HCT116 (cell line): ENCODE data around the gene LGALS4.

Experiments
- ATF3 ChIP-seq: IDR thresholded peaks from 2 replicates; pipeline ENCODE4 v1.6.1; 2012
- CTCF ChIP-seq, 3 experiments: fragments of 200-600 bp in 1 of 3; sonication (generic) in 1 of 3; IDR thresholded peaks in 2 of 3; conservative IDR thresholded peaks in 1 of 3; 2 replicates each; pipeline ENCODE4 v1.5.1; 2012 to 2017; ENCODE audit warnings: low read depth in 2 of 3, low read length in 2 of 3, antibody characterized with exemption in 1 of 3, borderline replicate concordance in 1 of 3, control low read depth in 1 of 3, mild to moderate bottlenecking in 1 of 3, mixed read lengths in 1 of 3, mixed run types in 1 of 3, moderate library complexity in 1 of 3; ENCODE audit not compliant: insufficient read depth in 1 of 3
- EZH2 ChIP-seq: fragments of 200-600 bp; sonication (generic); IDR thresholded peaks from 2 replicates; pipeline ENCODE4 v1.6.1; 2017; ENCODE audit warnings: antibody characterized with exemption, mixed run types
- FOSL1 ChIP-seq: IDR thresholded peaks from 2 replicates; pipeline ENCODE4 v1.6.1; 2012; ENCODE audit warnings: low read depth
- POLR2A ChIP-seq: IDR thresholded peaks from 2 replicates; pipeline ENCODE4 v1.7.0; 2011; ENCODE audit warnings: borderline replicate concordance; ENCODE audit not compliant: insufficient read depth, insufficient read length; ENCODE audit errors: extremely low read depth
- SIN3A ChIP-seq: IDR thresholded peaks from 2 replicates; pipeline ENCODE4 v1.6.1; 2012; ENCODE audit warnings: low read depth
- TCF7L2 ChIP-seq: IDR thresholded peaks from 2 replicates; pipeline ENCODE4 v1.7.0; 2011; ENCODE audit warnings: borderline replicate concordance, inconsistent platforms; ENCODE audit not compliant: insufficient read depth, insufficient read length; ENCODE audit errors: extremely low read depth

- no peak for TF ChIP-seq POLR2A
- TF ChIP-seq CTCF (IDR thresholded peaks at IDR 0.05 in 2 of 3, conservative IDR thresholded peaks at IDR 0.05 in 1 of 3; ENCODE audit: borderline replicate concordance in 1 of 3, insufficient read depth in 1 of 3, low read depth in 2 of 3, low read length in 2 of 3), result no peak
- no peak for TF ChIP-seq ATF3
- no peak for TF ChIP-seq EZH2
- no peak for TF ChIP-seq TCF7L2
- no peak for TF ChIP-seq SIN3A
- no peak for TF ChIP-seq FOSL1
Observed at GRCh38 chr19:38774181-38774950, 38.4 kb downstream of the LGALS4 start.
